ENCODE measurements around the gene APC.

The APC gene

GRCh38 chr5:112787261-112787660 is 49.6 kb downstream of the APC start:
- H3K27ac ChIP-seq = no peak overlapping the region
- DNase-seq (ENCODE audit: low spot score) = no peak
- CTCF ChIA-PET = no interaction called here
- no peak for TF ChIP-seq CTCF (conservative IDR thresholded peaks at IDR 0.05; ENCODE audit: low read depth)
- POLR2A ChIA-PET (ENCODE audit: low non-redundant PET) = no interaction called here

- no peak for DNase-seq (ENCODE audit: low spot score)
- POLR2A ChIA-PET (ENCODE audit: low non-redundant PET) = no interaction called here
- CTCF ChIA-PET = no interaction called here
- no peak overlapping the region for H3K27ac ChIP-seq
- no peak for TF ChIP-seq CTCF (conservative IDR thresholded peaks at IDR 0.05; ENCODE audit: low read depth)
Observed at GRCh38 chr5:112787896-112788295, 50.2 kb downstream of the APC start.

GRCh38 chr5:112793201-112793600 is 55.5 kb downstream of the APC start:
- DNase-seq (ENCODE audit: low spot score) = no peak
- POLR2A ChIA-PET (ENCODE audit: low non-redundant PET) = no interaction called here
- CTCF ChIA-PET = interaction anchor here (0.5 to 0.6 kb wide), 2 partner anchors 474 to 1565 kb away, joined by 3 read pairs; no protein-coding TSS in a partner anchor
- no peak for TF ChIP-seq CTCF (conservative IDR thresholded peaks at IDR 0.05; ENCODE audit: low read depth)
- H3K27ac ChIP-seq = no peak overlapping the region

- ChIA-PET POLR2A (ENCODE audit: low non-redundant PET) (no interaction called here), CTCF (interaction anchor here (0.6 kb wide), 1 partner anchor 374 kb away, joined by 5 read pairs; no protein-coding TSS in a partner anchor)
- DNase-seq (ENCODE audit: low spot score) = no peak
- TF ChIP-seq CTCF (conservative IDR thresholded peaks at IDR 0.05; ENCODE audit: low read depth) = no peak
- no peak overlapping the region for H3K27ac ChIP-seq
Observed at GRCh38 chr5:112794410-112794809, 56.7 kb downstream of the APC start.

- TF ChIP-seq CTCF (conservative IDR thresholded peaks at IDR 0.05; ENCODE audit: low read depth) = no peak
- ChIA-PET CTCF (interaction anchor here (0.6 kb wide), 1 partner anchor 15 kb away, joined by 4 read pairs; no protein-coding TSS in a partner anchor), POLR2A (ENCODE audit: low non-redundant PET) (no interaction called here)
- DNase-seq (ENCODE audit: low spot score) = no peak
- H3K27ac ChIP-seq = no peak overlapping the region
Observed at GRCh38 chr5:112795342-112795741, 57.7 kb downstream of the APC start.

GRCh38 chr5:112795944-112796678 is 58.4 kb downstream of the APC start:
- CTCF ChIA-PET = no interaction called here
- TF ChIP-seq CTCF (conservative IDR thresholded peaks at IDR 0.05; ENCODE audit: low read depth) = no peak
- no peak for DNase-seq (ENCODE audit: low spot score)
- no peak overlapping the region for H3K27ac ChIP-seq
- POLR2A ChIA-PET (ENCODE audit: low non-redundant PET) = no interaction called here
